Epithelial cell of esophagus (primary cell): ENCODE results near the gene FREM3.

Experiments used
- DNase-seq: peaks from one replicate; pipeline ENCODE4 v3.0.0; 2010; ENCODE audit warnings: low read depth
- H3K4me3 ChIP-seq: 2 replicates; pipeline ENCODE4 v1.5.1; 2011; ENCODE audit warnings: mild to moderate bottlenecking, low read length, control low read depth
- CTCF ChIP-seq: IDR thresholded peaks from 2 replicates; pipeline ENCODE4 v1.5.1; 2011; ENCODE audit warnings: low read depth, mild to moderate bottlenecking, low read length, control low read depth, inconsistent platforms; ENCODE audit not compliant: insufficient read depth; ENCODE audit errors: missing control alignments

FREM3 gene

GRCh38 chr4:143558823-143559756 is 141.4 kb downstream of the FREM3 start:
- H3K4me3 ChIP-seq = peak overlapping the region; percentile 72
- TF ChIP-seq CTCF = peak; percentile 51
- DNase-seq = peak; percentile 63

GRCh38 chr4:143558286-143558685 is 142.2 kb downstream of the FREM3 start:
- no peak for TF ChIP-seq CTCF
- H3K4me3 ChIP-seq = no peak overlapping the region
- DNase-seq = no peak

- H3K4me3 ChIP-seq = no peak overlapping the region
- no peak for TF ChIP-seq CTCF
These were observed 144.8 kb downstream of the FREM3 start for GRCh38 chr4:143555676-143556075.

GRCh38 chr4:143554728-143555597 is 145.5 kb downstream of the FREM3 start:
- TF ChIP-seq CTCF = no peak
- no peak overlapping the region for H3K4me3 ChIP-seq
- no peak for DNase-seq

More at GRCh38 chr4:143555676-143556075, 144.8 kb downstream of the FREM3 start:
- peak; percentile 66 for DNase-seq

GRCh38 chr4:143549928-143550327 is 150.5 kb downstream of the FREM3 start:
- no peak for DNase-seq
- H3K4me3 ChIP-seq = no peak overlapping the region
- no peak for TF ChIP-seq CTCF

GRCh38 chr4:143539670-143540023 is 160.8 kb downstream of the FREM3 start:
- no peak overlapping the region for H3K4me3 ChIP-seq
- no peak for DNase-seq
- no peak for TF ChIP-seq CTCF
